T-helper 9 cell (primary cell): Measurements from ENCODE around the gene GRSF1.
"Not testable (repeated sequence)": the region's sequence is repeated elsewhere in the genome, so short reads cannot be mapped to it uniquely, and the experiment has no call there.

Experiments
- DNase-seq: peaks from one replicate; pipeline ENCODE4 v3.0.0-alpha.2; 2020

The GRSF1 gene

DNA sequence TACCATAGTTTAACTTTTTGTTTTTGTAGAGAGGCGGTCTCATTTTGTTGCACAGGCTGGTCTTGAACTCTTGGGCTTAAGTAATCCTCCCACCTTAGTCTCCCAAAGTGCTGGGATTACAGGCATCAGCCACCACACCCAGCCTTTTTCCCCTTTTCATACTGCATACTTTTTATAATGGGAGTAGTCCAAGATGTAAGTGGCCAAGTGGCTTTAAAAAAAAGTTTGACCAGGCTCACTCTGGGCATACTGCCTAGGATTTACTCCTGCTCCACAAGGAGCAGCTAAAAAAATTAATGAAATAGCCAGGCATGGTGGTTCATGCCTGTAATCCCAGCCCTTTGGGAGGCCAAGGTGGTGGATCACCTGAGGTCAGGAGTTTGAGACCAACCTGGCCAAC, 6.0 kb downstream of the GRSF1 start:
- no peak for DNase-seq

GRCh38 chr4:70831293-70831692, 8.4 kb downstream of the GRSF1 start:
- no peak for DNase-seq

DNA sequence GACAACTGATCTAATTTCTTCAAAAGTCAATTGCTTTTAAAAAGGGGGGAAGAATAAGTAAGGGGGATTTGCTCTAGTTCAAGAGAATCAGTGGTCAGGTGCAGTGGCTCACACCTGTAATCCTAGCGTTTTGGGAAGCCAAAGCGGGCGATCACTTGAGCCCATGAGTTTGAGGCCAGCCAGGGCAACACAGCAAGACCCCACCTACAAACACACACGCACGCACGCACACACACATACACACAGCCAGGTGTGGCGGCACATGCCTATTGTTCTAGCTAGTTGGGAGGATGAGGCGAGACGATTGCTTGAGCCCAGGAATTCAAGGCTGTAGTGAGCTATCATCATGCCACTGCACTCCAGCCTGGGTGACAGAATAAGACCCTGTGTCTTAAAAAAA, 9.6 kb downstream of the GRSF1 start:
- no peak for DNase-seq

- DNase-seq = no peak
Measured at GRCh38 chr4:70829492-70829891, 10.2 kb downstream of the GRSF1 start.

DNA sequence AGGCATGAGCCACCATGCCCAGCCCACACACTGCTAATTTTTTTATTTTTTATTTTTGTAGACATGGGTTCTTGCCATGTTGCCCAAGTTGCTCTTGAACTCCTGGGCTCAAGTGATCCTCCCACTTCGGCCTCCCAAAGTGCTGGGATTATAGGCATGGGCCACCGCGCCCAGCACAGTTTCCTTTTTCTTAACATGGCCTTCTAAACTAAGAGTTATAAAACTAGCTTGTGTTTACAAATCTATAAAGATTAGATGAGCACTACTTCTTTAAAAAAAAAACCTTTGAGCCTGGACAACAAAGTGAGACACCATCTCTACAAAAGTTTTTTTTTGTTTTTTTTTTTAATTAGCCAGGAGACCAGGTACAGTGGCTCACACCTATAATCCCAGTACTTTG, 10.7 kb downstream of the GRSF1 start:
- DNase-seq = no peak

DNA sequence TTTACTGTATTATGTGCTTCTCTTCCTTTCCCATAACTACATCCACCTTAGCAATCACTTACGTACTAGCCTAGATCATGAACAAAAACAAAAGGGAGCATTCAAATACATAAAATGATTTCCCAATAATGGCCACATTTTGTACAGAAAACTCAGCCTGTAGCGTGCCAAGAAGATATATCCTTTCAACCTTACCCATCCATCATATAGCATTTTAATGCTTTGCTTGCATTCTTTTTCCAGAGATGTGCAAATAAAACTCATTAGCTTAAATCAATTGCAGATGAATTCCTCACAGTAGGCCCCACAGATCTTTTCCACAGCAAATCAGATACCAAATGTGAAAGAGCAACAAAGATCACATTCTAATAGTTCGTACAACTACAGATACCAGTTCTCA, 20.8 kb downstream of the GRSF1 start:
- DNase-seq = no peak

- no peak for DNase-seq
Measured at GRCh38 chr4:70818173-70818855, 21.4 kb downstream of the GRSF1 start.

- DNase-seq = no peak
Measured at GRCh38 chr4:70816894-70817293, 22.8 kb downstream of the GRSF1 start.

DNA sequence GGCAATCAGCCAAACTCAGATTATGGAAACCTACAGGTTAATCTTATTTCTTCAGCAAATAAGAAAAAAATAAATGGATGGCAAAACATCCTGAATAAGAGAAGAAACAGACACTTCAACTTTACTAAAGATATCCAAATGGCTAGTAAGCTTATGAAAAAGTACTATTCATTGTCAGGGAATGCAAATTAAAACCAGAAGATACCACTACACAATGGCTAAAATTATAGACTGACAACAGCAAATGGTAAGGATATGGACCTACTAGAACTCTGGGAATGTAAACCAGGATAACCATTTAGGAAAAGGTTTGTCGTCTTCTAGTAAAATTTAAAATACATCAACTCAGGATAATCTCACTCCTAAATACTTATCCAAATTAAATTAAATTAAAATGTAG, 24.3 kb downstream of the GRSF1 start:
- no peak for DNase-seq

DNA sequence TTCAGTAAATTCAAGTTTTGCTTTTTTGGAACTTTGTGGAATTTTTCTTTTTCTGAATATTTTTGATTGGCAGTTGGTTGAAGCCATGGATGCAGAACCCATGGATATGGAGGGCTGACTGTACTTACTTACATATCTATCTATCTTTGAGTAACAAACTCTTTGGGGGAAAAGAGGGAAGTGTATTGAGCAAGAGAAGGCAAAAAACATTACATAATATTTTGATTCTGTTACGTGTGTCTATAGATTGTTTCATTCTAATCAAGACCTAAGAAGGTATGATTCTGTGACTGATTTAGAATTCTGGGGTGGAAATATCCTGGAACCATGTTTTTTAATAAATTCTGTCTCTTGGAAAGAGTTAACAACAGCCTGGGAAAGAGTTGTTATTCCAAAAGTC, 31.5 kb downstream of the GRSF1 start:
- DNase-seq = no peak

- no peak for DNase-seq
Measured at GRCh38 chr4:70802928-70803580, 36.6 kb downstream of the GRSF1 start.

- DNase-seq = no peak
Measured at GRCh38 chr4:70801265-70801809, 38.4 kb downstream of the GRSF1 start.

- DNase-seq = no peak
Measured at GRCh38 chr4:70793626-70794025, 46.1 kb downstream of the GRSF1 start.

DNA sequence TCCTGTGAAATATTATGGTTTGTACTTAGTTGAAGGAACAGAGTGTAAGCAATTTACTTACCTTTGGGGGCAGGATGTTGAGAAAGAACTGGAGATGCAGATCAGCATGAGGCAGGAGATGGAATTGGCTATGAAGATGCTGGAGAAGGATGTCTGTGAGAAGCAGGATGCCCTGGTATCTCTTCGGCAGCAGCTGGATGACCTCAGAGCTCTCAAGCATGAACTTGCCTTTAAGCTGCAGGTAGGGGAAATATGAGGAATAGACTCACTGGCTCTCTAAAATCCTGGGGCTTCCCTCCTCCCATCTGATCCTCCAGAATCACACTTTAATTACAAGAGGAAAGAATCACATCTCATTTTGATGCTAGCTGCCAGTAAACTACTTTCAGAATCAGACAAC, 51.0 kb downstream of the GRSF1 start:
- DNase-seq = no peak

DNA sequence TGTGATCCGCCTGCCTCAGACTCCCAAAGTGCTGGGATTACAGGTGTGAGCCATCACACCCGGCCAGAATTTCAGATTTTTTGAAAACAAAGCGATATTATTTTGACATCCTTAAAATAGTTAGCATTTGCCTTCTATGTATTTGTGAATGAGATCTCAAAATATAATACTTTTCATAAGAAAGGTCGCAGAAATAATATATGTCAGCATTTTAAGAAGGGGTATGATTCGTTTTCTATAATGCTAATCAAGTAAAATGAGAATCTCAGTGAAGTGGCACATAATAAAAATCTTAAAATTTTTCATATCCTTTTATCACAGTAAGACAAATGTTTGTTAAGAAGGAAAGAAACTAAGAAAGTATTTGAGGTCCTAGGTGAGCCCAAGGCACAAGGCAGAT, 52.2 kb downstream of the GRSF1 start:
- DNase-seq = no peak

GRCh38 chr4:70783096-70783495, 56.6 kb downstream of the GRSF1 start:
- no peak for DNase-seq

GRCh38 chr4:70778888-70779422, 60.7 kb downstream of the GRSF1 start:
- no peak for DNase-seq

DNA sequence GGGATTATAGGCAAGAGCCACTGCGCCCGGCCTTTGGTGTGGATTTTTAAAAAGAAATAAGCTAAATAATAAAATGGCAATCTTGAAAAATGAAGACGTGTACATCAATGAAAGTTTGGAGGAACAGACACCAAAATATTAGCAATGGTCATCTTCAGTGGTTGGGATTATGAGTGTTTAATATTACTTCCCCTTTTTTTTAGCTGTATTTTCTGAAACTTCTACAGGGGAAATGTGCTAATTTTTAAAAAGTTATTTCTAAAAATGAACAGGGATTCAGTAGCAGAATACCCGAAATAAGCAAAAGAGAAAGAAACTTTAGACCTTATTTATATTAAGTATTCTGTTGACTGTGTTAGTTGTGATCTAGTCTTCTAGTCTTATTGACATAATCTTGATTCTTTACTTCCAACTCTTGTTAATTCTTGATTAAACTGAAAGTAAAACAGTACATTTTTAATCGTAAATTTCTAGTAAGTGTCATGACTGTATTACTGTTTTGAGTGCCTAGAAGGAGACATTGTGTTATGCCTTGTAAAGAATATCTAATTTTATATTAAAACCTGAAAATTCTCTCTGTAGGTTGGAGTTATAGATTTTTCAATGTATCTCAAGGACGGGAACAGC, 66.6 kb downstream of the GRSF1 start:
- DNase-seq = no peak

DNA sequence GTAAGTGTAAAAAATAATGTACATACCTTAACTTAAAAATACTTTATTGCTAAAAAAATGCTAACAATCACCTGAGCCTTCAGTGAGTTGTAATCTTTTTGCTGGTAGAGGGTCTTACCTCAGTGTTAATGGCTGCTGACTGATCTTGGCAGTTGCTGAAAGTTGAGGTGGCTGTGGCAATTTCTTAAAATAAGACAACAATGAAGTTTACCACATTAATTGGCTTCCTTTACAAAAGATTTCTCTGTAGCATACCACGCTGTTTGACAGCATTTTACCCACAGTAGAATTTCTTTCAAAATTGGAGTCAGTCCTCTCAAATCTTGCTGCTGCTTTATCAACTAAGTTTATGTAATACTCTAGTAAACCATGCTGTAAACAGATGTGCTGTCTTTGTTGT, 70.3 kb downstream of the GRSF1 start:
- not testable (repeated sequence) for DNase-seq

DNA sequence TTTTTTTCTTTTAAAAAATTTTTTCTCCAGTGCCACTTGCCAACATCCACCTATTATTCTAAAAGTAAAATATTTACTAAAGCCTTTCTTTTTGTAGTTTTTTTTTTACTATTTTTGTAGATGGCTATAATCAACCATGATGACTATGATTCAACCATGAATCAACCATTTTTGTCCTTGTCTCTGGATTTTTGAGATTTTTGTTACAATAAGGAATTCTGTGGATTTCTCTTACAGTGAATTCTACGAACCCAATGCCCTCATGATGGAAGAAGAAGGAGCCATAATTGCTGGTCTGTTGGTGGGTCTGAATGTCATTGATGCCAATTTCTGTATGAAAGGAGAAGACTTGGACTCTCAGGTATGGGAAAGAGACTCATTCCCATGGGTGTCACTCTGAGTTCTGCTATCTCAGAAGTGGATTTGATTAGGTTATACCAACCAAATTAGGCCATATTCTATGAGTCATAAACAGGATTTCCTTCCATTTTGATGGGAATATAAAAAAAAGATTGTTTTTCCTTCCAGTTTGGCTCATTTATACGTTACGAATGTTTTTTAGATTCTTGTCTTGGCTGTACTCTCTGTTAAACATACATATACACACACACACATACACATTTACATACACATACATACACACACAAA, 71.3 kb downstream of the GRSF1 start:
- DNase-seq = no peak
